Smooth muscle cell (in vitro differentiated cells): Measurements from ENCODE around the gene ACAD8. TPM values are rescaled to one million over a fixed set of nuclear protein-coding genes. Genes with fewer than 3 reads are reported as not detected.

Experiments
- DNase-seq: peaks from one replicate; lab custom pipeline; 2025; ENCODE audit not compliant: unreplicated experiment; lab: John Stamatoyannopoulos, UW
- H2AFZ ChIP-seq: fragments of 200-600 bp; sonication (generic); 2 replicates; pipeline ENCODE4 v1.6.0; 2016; ENCODE audit warnings: antibody characterized with exemption, low read depth, mild to moderate bottlenecking
- H3F3A ChIP-seq: fragments of 200-600 bp; sonication (generic); 2 replicates; pipeline ENCODE4 v1.6.0; 2017; ENCODE audit warnings: antibody characterized with exemption, low read depth
- H3K27ac ChIP-seq: fragments of 200-600 bp; sonication (generic); 2 replicates; pipeline ENCODE4 v1.5.1; 2016; ENCODE audit warnings: low read depth, mild to moderate bottlenecking
- H3K27me3 ChIP-seq: fragments of 200-600 bp; sonication (generic); 2 replicates; pipeline ENCODE4 v1.6.1; 2016; ENCODE audit warnings: low read depth, mild to moderate bottlenecking
- H3K36me3 ChIP-seq: fragments of 200-600 bp; sonication (generic); 2 replicates; pipeline ENCODE4 v1.5.1; 2016; ENCODE audit warnings: low read depth
- H3K4me1 ChIP-seq: fragments of 200-600 bp; sonication (generic); 2 replicates; pipeline ENCODE4 v1.5.1; 2016; ENCODE audit warnings: low read depth
- H3K4me2 ChIP-seq: fragments of 200-600 bp; sonication (generic); 2 replicates; pipeline ENCODE4 v1.6.0; 2016; ENCODE audit warnings: mild to moderate bottlenecking
- H3K4me3 ChIP-seq: fragments of 200-600 bp; sonication (generic); 2 replicates; pipeline ENCODE4 v1.5.1; 2016; ENCODE audit warnings: mild to moderate bottlenecking
- H3K79me2 ChIP-seq: fragments of 200-600 bp; sonication (generic); 2 replicates; pipeline ENCODE4 v1.6.0; 2016; ENCODE audit warnings: low read depth, mild to moderate bottlenecking
- H3K9ac ChIP-seq: fragments of 200-600 bp; sonication (generic); 2 replicates; pipeline ENCODE4 v1.6.0; 2016; ENCODE audit warnings: low read depth
- H3K9me3 ChIP-seq: fragments of 200-600 bp; sonication (generic); replicated peaks from 2 replicates; pipeline ENCODE4 v1.5.1; 2016; ENCODE audit warnings: low read depth
- H4K20me1 ChIP-seq: fragments of 200-600 bp; sonication (generic); 2 replicates; pipeline ENCODE4 v1.6.0; 2016; ENCODE audit warnings: low read depth
- CTCF ChIP-seq: fragments of 200-600 bp; sonication (generic); IDR thresholded peaks from 2 replicates; pipeline ENCODE4 v1.5.1; 2017; ENCODE audit warnings: borderline replicate concordance, mild to moderate bottlenecking, antibody characterized with exemption; ENCODE audit not compliant: insufficient read depth, poor library complexity, severe bottlenecking
- WGBS: methylation state at CpG from one replicate; pipeline ENCODE4 v1.1.7; 2016; ENCODE audit warnings: low lambda C conversion rate; 5-methylcytosine and 5-hydroxymethylcytosine counted together
- polyA plus RNA-seq: library from polyadenylated mRNA; unstranded; fragments of >200 nt; fragmentation: Nextera tagmentation; extraction: Ambion mirVana; gene quantifications from 2 replicates; pipeline ENCODE4 v1.2.1, GENCODE V29; 2016
- total RNA-seq: library from RNA; depleted of rRNA; stranded (reverse); fragments of >200 nt; gene quantifications from 2 replicates; pipeline ENCODE4 v1.2.3, GENCODE V29; 2014

Gene ACAD8
- total and polyA plus RNA-seq, 2 experiments from 2014 or later = 11.7 to 12.4 TPM

GRCh38 chr11:134275188-134275533 lies 21.8 kb downstream of the ACAD8 start:
- Histone ChIP-seq H3K79me2 (no peaks in the 10 kb centered on the region), H3K4me1 (peaks cover 17% of the 10 kb centered on the region), H3K9ac (no peak overlapping the region), H3K27ac (no peak overlapping the region), H3F3A (no peaks in the 10 kb centered on the region), H3K27me3 (peaks cover 85% of the 10 kb centered on the region), H3K36me3 (no peaks in the 10 kb centered on the region), H4K20me1 (no peaks in the 10 kb centered on the region), H3K4me2 (peak overlapping the region; percentile 88), H2AFZ (peak overlapping the region; percentile 86), H3K9me3 (no peaks in the 10 kb centered on the region), H3K4me3 (peak overlapping the region; percentile 47)
- no peak for TF ChIP-seq CTCF
- WGBS = 7% methylated on average over 5 of the region's 5 CpGs
- DNase-seq = no peak

GRCh38 chr11:134275534-134276395 lies 22.4 kb downstream of the ACAD8 start, which contains the start of gene GLB1L3:
Gene GLB1L3 (plus strand): TSS chr11:134276379. CDS start chr11:134276741, 362 bp downstream.
- TF ChIP-seq CTCF = peak; percentile 16
- H3K9me3 ChIP-seq = no peaks in the 10 kb centered on the region
- H3K79me2 ChIP-seq = no peaks in the 10 kb centered on the region
- peaks cover 17% of the 10 kb centered on the region for H3K4me1 ChIP-seq
- WGBS = 1% methylated on average over 68 of the region's 68 CpGs
- H3F3A ChIP-seq = no peaks in the 10 kb centered on the region
- H3K36me3 ChIP-seq = no peaks in the 10 kb centered on the region
- no peak within 1 kb of the TSS for H3K27ac ChIP-seq
- peak within 1 kb of the TSS; percentile 88 for H3K4me2 ChIP-seq
- no peaks in the 10 kb centered on the region for H4K20me1 ChIP-seq
- peak within 1 kb of the TSS; percentile 86 for H2AFZ ChIP-seq
- H3K27me3 ChIP-seq = peaks cover 83% of the 10 kb centered on the region
- H3K9ac ChIP-seq = no peak within 1 kb of the TSS
- H3K4me3 ChIP-seq = peak within 1 kb of the TSS; percentile 47
- DNase-seq = no peak

- 2% methylated on average over 72 of the region's 88 CpGs for WGBS
- Histone ChIP-seq H3K27ac (no peak overlapping the region), H4K20me1 (no peaks in the 10 kb centered on the region), H3K36me3 (no peaks in the 10 kb centered on the region), H3K9ac (no peak overlapping the region), H3F3A (no peaks in the 10 kb centered on the region), H3K9me3 (no peaks in the 10 kb centered on the region), H3K79me2 (no peaks in the 10 kb centered on the region), H3K4me2 (peak overlapping the region; percentile 88), H3K27me3 (peaks cover 83% of the 10 kb centered on the region), H3K4me1 (peaks cover 17% of the 10 kb centered on the region), H2AFZ (peak overlapping the region; percentile 86), H3K4me3 (peak overlapping the region; percentile 47)
- DNase-seq = no peak
- no peak for TF ChIP-seq CTCF
These were observed 23.2 kb downstream of the ACAD8 start for GRCh38 chr11:134276396-134277182.
